Neuron (in vitro differentiated cells): ENCODE measurements around the gene SPRN.

Source experiments
- H2AFZ ChIP-seq: one replicate; pipeline ENCODE4 v1.6.1; 2013; ENCODE audit warnings: low read depth, mild to moderate bottlenecking, inconsistent platforms, low read length, moderate library complexity
- H3K27me3 ChIP-seq: one replicate; pipeline ENCODE4 v1.6.1; 2013; ENCODE audit warnings: low read length; ENCODE audit not compliant: insufficient read depth
- H3K36me3 ChIP-seq: one replicate; pipeline ENCODE4 v1.6.1; 2013; ENCODE audit warnings: low read length; ENCODE audit not compliant: insufficient read depth
- H3K4me1 ChIP-seq: one replicate; pipeline ENCODE4 v1.6.1; 2013; ENCODE audit warnings: low read length; ENCODE audit not compliant: insufficient read depth
- H3K4me3 ChIP-seq: 2 replicates; pipeline ENCODE4 v1.5.1; 2013; ENCODE audit warnings: mild to moderate bottlenecking, low read length, moderate library complexity
- H3K9me3 ChIP-seq: one replicate; pipeline ENCODE4 v1.6.1; 2013; ENCODE audit warnings: low read length

Gene SPRN

DNA sequence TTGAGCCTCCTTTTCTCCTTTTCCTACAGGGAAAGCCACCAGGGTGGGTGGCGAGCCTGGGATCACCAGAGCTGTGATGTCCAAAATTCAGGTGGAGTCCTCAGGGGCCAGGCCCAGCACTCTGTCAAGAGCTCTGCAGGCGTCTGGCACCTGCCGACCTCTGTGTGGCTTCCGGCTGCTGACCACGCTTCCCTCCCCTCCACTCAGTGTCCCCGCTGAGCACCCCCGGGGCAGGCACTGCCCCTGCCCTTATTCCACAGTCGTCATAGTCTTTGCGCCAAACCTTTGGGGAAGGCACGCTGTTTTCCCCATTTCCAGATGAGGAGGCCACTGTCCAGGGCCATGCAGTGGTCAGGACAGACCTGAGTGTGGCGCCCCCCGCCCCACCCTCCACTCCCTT lies 22.9 kb downstream of the SPRN start:
- Histone ChIP-seq H2AFZ (no peak overlapping the region), H3K4me1 (no peaks in the 10 kb centered on the region), H3K4me3 (no peak overlapping the region), H3K27me3 (no peaks in the 10 kb centered on the region), H3K9me3 (peaks cover 10% of the 10 kb centered on the region), H3K36me3 (peaks cover 75% of the 10 kb centered on the region)

DNA sequence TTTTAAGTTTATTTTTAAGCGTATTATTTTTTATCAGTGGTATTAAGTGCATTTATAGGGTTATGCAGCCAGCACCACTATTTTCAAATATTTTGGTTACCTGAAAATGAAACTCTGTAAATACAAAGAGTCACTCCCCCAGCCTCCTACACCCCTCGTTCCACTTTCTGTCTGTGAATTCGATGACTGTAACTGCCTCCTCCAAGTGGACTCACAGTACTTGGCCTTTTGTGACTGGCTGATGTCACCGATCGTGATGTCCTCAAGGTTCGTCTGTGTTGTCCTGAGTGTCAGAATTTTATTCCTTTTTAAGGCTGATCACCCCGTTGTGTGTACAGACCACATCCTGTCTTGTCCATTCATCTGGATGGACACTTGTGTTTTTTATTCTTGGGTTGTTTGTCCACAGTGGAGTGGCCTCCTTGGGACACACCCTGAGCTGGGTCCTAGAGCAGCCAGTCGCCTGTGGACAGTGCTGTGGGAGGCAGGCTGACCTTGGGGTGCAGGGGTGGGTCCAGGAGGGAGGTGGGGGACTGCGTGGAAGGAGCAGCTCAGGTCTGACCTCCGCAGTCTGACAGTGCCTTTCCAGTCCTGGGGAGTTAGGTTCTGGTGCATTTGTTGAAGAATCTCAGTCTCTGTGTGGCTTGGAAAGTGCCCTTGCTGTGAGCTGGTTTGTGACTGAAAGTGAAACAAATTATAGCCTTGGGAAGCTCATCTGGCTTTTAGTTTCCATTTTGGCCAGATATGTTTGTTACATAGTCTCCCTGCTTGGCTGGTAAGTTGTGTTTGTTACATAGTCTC lies 23.6 kb downstream of the SPRN start:
- no peak overlapping the region for H2AFZ ChIP-seq
- no peak overlapping the region for H3K4me3 ChIP-seq
- peaks cover 9% of the 10 kb centered on the region for H3K9me3 ChIP-seq
- peaks cover 77% of the 10 kb centered on the region for H3K36me3 ChIP-seq
- no peaks in the 10 kb centered on the region for H3K27me3 ChIP-seq
- no peaks in the 10 kb centered on the region for H3K4me1 ChIP-seq

DNA sequence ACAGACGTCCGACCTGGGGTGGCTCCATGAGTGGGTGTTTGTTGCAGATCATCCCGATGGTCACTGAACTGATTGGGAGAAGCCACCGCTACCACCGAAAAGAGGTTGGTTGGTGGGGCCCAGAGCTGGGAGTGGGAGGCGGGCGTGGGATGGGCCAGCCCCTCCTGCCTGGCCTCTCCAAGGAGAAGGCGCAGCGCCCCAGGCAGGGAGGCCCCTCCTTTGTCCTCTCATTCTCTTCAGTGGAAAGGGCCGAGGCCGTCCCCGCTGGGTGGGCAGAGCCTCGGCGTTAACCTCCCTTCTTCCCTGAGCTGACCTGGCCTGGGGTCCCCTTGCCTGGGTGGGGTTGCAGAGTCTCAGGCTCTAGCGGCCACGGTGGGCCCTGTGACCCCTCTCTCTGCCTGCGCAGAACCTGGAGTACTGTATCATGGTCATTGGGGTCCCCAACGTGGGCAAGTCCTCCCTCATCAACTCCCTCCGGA lies 25.3 kb downstream of the SPRN start:
- H3K9me3 ChIP-seq, result peaks cover 7% of the 10 kb centered on the region
- H3K4me3 ChIP-seq, result no peak overlapping the region
- peaks cover 69% of the 10 kb centered on the region for H3K36me3 ChIP-seq
- H2AFZ ChIP-seq, result no peak overlapping the region
- H3K27me3 ChIP-seq, result no peaks in the 10 kb centered on the region
- H3K4me1 ChIP-seq, result peaks cover 8% of the 10 kb centered on the region

DNA sequence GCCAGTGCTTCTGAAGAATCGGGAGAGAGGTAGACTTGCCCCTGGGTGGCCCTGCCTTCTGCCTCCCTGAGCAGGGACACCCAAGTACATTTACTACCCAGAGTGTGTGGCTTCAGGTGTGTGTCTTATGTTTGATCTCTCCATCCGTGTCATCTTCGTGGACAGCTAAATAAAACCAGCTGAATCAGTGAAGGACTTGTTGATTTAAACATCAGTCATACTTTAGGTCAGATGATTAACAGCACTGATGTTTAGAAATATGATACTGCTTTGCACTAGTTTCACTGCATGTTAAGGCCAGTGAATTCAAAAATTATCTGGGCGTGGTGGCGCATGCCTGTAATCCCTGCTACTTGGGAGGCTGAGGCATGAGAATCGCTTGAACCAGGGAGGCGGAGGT lies 26.5 kb downstream of the SPRN start:
- H3K36me3 ChIP-seq, result peaks cover 59% of the 10 kb centered on the region

DNA sequence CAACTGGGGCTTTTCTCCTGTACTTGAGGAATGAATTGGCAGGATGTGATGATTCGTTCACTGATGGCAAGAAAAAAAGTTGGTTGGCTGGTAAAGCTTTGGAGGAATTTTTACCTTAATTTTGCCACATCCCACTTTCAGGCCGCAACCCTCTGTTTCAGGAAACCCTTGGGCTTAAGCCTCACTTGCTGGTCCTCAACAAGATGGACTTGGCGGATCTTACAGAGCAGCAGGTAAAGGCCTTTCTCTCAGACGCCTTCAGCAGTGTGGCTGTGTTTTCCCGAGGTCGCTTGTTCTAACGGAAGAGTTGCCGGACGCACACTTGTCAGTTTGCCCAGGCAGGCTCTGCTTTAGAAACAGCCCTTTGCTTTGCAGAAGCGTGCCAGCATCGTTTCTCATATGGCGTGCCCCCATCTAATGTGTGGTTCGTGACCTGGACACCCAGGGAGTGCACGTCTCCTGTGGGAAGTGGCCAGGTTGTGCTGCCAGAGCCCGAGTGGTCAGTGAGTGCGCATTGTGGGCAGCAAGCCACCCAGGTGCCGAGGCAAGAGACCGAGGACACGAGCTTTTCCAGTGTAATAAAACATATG lies 28.3 kb downstream of the SPRN start:
- Histone ChIP-seq H3K36me3 (peaks cover 43% of the 10 kb centered on the region), H3K9me3 (no peaks in the 10 kb centered on the region), H3K27me3 (no peaks in the 10 kb centered on the region), H2AFZ (no peak overlapping the region), H3K4me3 (no peak overlapping the region), H3K4me1 (peaks cover 11% of the 10 kb centered on the region)

More for the DNA sequence above, 26.5 kb downstream of the SPRN start:
- H3K27me3 ChIP-seq, result no peaks in the 10 kb centered on the region
- H3K9me3 ChIP-seq, result peaks cover 4% of the 10 kb centered on the region
- no peak overlapping the region for H2AFZ ChIP-seq
- peaks cover 11% of the 10 kb centered on the region for H3K4me1 ChIP-seq
- no peak overlapping the region for H3K4me3 ChIP-seq

DNA sequence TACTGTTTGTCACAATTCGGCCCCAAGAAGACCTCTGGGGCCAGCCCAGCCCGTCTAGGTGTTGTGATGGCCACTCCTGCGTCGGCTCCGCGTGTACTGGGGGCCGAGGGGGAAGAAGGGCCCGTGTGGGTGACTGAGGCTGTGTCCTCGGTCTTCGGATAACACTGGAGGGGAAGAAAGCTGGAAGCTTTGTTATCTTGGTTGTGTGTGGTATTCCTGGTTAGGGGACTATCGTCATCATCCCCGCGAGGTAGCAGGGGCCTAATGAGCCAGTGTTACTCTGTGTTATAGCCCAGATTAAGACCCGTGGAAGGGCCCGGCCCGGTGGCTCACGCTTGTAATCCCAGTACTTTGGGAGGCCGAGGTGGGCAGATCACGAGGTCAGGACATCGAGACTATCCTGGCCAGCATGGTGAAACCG lies 29.6 kb downstream of the SPRN start:
- Histone ChIP-seq H2AFZ (no peak overlapping the region), H3K9me3 (no peaks in the 10 kb centered on the region), H3K4me1 (peaks cover 11% of the 10 kb centered on the region), H3K36me3 (peaks cover 37% of the 10 kb centered on the region), H3K27me3 (no peaks in the 10 kb centered on the region), H3K4me3 (peak overlapping the region; percentile 85)

DNA sequence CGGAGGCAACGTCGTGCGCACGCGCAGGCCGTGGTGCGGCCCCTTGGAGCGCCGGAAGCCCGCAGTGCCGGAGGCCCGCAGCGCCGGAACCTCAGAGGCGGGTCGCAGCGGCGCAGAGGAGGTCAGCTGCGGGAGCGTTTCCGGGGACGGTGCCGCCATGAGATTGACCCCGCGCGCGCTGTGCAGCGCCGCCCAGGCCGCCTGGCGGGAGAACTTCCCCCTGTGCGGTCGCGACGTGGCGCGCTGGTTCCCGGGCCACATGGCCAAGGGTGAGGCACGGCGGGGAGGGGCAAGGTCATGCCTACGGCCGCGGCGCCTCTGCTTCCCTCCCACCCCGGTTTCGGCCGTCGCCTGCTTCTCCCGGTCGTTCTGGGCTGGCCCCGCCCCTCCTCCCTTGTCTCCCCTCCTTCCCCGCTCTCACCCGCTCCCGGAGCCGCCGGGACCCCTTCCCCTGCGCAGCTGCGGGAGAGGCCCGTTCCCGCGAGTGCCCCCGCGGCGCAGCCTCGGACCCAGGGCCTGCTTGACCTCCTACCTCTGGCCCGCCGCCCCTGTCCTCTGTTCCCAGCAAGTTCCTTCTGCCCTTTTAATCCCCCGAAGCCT lies 30.3 kb downstream of the SPRN start, which contains the start of gene MTG1:
MTG1 (plus strand) TSS at position 94 of the 600 bp plus-strand sequence; CDS start at position 158, 64 bp downstream.
- peak within 1 kb of the TSS; percentile 85 for H3K4me3 ChIP-seq
- H3K27me3 ChIP-seq, result no peaks in the 10 kb centered on the region

DNA sequence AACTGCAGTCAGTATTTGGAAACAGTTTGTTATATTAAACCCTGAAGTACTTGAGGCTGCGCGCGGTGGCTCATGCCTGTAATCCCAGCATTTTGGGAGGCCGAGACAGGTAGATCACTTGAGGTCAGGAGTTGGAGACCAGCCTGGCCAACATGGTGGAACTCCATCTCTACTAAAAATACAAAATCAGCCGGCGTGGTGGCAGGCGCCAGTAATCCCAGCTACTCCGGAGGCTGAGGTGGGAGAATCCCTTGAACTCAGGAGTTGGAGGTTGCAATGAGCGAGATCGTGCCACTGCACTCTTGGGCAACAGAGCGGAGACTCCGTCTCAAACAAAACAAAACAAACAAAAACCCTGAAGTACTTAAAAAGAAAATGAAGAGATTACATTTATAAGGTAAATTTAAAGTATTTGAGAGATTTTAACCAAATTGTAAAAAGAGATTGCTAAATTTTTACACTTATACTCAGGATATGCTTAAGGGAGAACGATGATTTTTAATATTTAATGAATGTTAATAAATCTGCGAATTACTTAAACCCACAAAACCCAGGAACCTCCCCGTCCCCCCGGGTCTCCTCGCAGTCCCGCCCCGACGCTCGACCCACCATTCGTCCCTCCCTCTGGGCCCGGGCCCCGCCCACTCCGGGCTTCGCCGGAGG lies 30.9 kb downstream of the SPRN start:
- no peaks in the 10 kb centered on the region for H3K27me3 ChIP-seq
- peak overlapping the region; percentile 85 for H3K4me3 ChIP-seq
- peaks cover 11% of the 10 kb centered on the region for H3K4me1 ChIP-seq
- H2AFZ ChIP-seq, result peak overlapping the region; percentile 86
- peaks cover 26% of the 10 kb centered on the region for H3K36me3 ChIP-seq
- H3K9me3 ChIP-seq, result no peaks in the 10 kb centered on the region

More for the DNA sequence above, 30.3 kb downstream of the SPRN start, which contains the start of gene MTG1:
- Histone ChIP-seq H2AFZ (peak within 1 kb of the TSS; percentile 86), H3K9me3 (no peaks in the 10 kb centered on the region), H3K36me3 (peaks cover 32% of the 10 kb centered on the region), H3K4me1 (peaks cover 11% of the 10 kb centered on the region)

DNA sequence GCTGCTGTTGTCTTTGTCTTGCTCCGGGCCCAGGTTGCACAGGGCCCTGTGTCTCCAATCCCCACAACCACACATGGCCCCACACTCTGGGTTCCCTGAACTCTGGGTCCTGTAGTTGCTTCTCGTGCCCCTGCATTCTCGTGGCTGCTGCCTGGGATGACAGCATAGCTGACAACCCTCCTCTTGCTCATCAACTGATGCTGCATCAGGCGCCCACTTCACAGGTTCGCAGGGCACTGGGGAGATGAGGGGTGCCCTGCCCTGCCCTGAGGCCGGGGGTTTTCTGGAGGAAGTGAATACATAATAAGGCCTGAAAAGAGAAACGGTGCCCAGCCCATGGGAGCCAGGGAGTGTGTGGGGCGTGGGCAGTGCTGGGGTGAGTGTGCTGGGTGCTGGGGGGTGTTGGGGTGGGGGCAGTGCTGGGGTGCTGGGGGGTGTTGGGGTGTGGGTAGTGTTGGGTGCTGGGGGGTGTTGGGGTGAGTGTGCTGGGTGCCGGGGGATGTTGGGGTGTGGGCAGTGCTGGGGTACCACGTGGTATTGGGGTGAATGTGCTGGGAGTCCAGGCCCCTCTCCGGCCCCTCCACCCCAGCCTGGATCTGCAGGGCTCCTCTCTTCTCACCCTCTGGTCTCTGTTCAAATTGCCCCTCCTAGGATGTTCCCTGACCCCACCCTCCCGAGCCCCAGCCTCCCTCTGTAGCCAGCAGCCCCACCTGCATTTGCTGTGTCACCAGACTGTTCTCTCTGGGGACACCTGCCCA lies 32.5 kb downstream of the SPRN start:
- Histone ChIP-seq H3K9me3 (no peaks in the 10 kb centered on the region), H3K27me3 (no peaks in the 10 kb centered on the region), H2AFZ (no peak overlapping the region), H3K36me3 (peaks cover 13% of the 10 kb centered on the region), H3K4me3 (no peak overlapping the region), H3K4me1 (peaks cover 11% of the 10 kb centered on the region)

DNA sequence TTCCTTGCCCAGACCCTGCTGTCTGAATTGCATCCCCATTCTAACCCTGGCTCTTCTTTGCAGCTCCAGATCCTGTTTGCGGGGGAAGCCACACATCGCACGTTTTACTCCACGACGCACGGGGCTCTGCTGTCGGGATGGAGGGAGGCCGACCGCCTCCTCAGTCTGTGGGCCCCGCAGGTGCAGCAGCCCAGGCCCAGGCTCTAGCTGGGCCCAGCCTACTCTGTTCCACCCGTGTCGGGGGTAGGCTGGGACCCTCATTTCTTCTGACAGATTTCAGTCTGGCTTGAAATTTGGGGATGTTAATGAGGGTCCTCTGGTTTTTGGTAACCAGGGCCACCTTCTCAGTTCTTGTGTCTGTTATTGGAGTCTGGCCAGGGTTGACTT lies 33.2 kb downstream of the SPRN start:
- Histone ChIP-seq H3K9me3 (no peaks in the 10 kb centered on the region), H3K4me3 (no peak overlapping the region), H3K27me3 (no peaks in the 10 kb centered on the region), H3K36me3 (peaks cover 8% of the 10 kb centered on the region), H2AFZ (no peak overlapping the region), H3K4me1 (peaks cover 11% of the 10 kb centered on the region)

DNA sequence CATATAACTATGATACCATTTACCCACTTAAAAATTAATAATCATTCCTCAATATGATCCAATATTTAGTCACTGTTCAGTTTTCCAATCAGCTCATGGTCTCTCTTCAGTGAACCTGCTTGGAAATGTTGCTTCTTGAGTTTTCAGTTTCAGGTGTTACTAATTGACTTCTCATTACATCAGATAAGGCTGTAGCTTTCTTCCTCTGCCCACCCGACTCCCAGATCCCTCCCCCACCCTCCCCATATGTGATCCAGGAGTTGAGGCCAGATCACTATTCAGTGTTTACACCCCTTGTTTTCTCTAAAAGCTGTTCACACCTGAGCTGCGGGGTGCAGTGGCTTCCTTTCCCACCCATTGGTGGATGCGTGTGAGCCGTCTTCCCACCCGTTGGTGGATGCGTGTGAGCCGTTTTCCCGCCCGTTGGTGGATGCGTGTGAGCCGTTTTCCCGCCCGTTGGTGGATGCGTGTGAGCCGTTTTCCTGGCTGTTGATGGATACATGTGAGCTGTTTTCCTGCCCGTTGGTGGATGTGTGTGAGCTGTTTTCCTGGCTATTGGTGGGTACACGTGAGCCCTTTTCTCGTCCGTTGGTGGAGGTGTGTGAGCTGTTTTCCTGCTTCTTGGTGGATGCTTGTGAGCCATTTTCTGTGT lies 33.7 kb downstream of the SPRN start:
- H3K36me3 ChIP-seq, result peaks cover 3% of the 10 kb centered on the region

More for the DNA sequence above, 33.7 kb downstream of the SPRN start:
- Histone ChIP-seq H3K4me3 (no peak overlapping the region), H3K27me3 (no peaks in the 10 kb centered on the region), H3K9me3 (no peaks in the 10 kb centered on the region), H2AFZ (no peak overlapping the region), H3K4me1 (peaks cover 11% of the 10 kb centered on the region)
